GM21423 (cell line): ENCODE measurements around the gene RAB19.
A peak's percentile ranks its signal among the peaks of the same experiment; 100 is the strongest.

Experiments
- ATAC-seq: cut with Tn5 transposase; IDR thresholded peaks from one replicate; pipeline ENCODE4 v1.9.1; 2021; ENCODE audit warnings: mild to moderate bottlenecking, moderate library complexity; ENCODE audit not compliant: unreplicated experiment

The RAB19 gene

GRCh38 chr7:140403878-140404564, at the start of gene RAB19:
Gene RAB19, plus strand, starts transcription at chr7:140404058. Its CDS starts 3,589 bp downstream, at chr7:140407647.
- peak; percentile 60 for ATAC-seq

- no peak for ATAC-seq
Measured at GRCh38 chr7:140358024-140358411, 45.8 kb upstream of the RAB19 start.

GRCh38 chr7:140358412-140359051, 45.3 kb upstream of the RAB19 start:
- ATAC-seq: peak; percentile 41

GRCh38 chr7:140360697-140361229, 43.1 kb upstream of the RAB19 start:
- no peak for ATAC-seq

- ATAC-seq: no peak
Measured at GRCh38 chr7:140364819-140365218, 39.0 kb upstream of the RAB19 start.

- ATAC-seq: no peak
Measured at GRCh38 chr7:140367528-140367927, 36.3 kb upstream of the RAB19 start.

GRCh38 chr7:140369294-140369693, 34.6 kb upstream of the RAB19 start:
- no peak for ATAC-seq

- ATAC-seq: no peak
Measured at GRCh38 chr7:140375323-140375722, 28.5 kb upstream of the RAB19 start.

- ATAC-seq: no peak
Measured at GRCh38 chr7:140375892-140376730, 27.7 kb upstream of the RAB19 start.

- ATAC-seq: no peak
Measured at GRCh38 chr7:140383954-140384713, 19.7 kb upstream of the RAB19 start.

- ATAC-seq: no peak
Measured at GRCh38 chr7:140384894-140385545, 18.8 kb upstream of the RAB19 start.

GRCh38 chr7:140389445-140389844, 14.4 kb upstream of the RAB19 start:
- no peak for ATAC-seq

- ATAC-seq: peak; percentile 3
Measured at GRCh38 chr7:140390034-140390433, 13.8 kb upstream of the RAB19 start.

- peak; percentile 71 for ATAC-seq
Measured at GRCh38 chr7:140390466-140391190, 13.2 kb upstream of the RAB19 start.

GRCh38 chr7:140391634-140392033, 12.2 kb upstream of the RAB19 start:
- no peak for ATAC-seq

GRCh38 chr7:140393756-140394306, 10.0 kb upstream of the RAB19 start:
- no peak for ATAC-seq

GRCh38 chr7:140397784-140398750, 5.8 kb upstream of the RAB19 start, which contains the start of gene SLC37A3:
Gene SLC37A3, minus strand, starts transcription at chr7:140398530. Its CDS starts 16,004 bp downstream, at chr7:140382526.
- peak; percentile 99 for ATAC-seq

- ATAC-seq: no peak
Measured at GRCh38 chr7:140398821-140399220, 5.0 kb upstream of the RAB19 start.
